Mesenchymal stem cell (in vitro differentiated cells and primary cell): ENCODE results near the gene SV2B.

Source experiments
- DNase-seq: peaks from one replicate; pipeline ENCODE4 v3.0.0-alpha.2; 2013
- H2AFZ ChIP-seq: one replicate; pipeline ENCODE4 v1.6.1; 2013; ENCODE audit warnings: low read depth, mild to moderate bottlenecking, control low read depth, inconsistent platforms, low read length, moderate library complexity
- H2AK5ac ChIP-seq: 2 replicates; pipeline ENCODE4 v1.6.1; 2013; ENCODE audit warnings: low read length, moderate library complexity, mild to moderate bottlenecking, inconsistent platforms; ENCODE audit not compliant: severe bottlenecking
- H2BK120ac ChIP-seq: one replicate; pipeline ENCODE4 v1.6.1; 2013; ENCODE audit warnings: low read depth, mild to moderate bottlenecking, inconsistent platforms, low read length, moderate library complexity
- H2BK12ac ChIP-seq, 2 experiments: one replicate each; pipeline ENCODE4 v1.6.1; 2013; ENCODE audit warnings: inconsistent platforms in 2 of 2, low read length in 2 of 2, mild to moderate bottlenecking in 2 of 2, moderate library complexity in 2 of 2, control low read depth in 1 of 2
- H2BK15ac ChIP-seq: one replicate; pipeline ENCODE4 v1.6.1; 2013; ENCODE audit warnings: mild to moderate bottlenecking, low read depth, inconsistent platforms; ENCODE audit not compliant: poor library complexity, severe bottlenecking
- H2BK5ac ChIP-seq: 2 replicates; pipeline ENCODE4 v1.6.1; 2013; ENCODE audit warnings: low read depth, mild to moderate bottlenecking, low read length, control low read depth, inconsistent platforms; ENCODE audit not compliant: poor library complexity, severe bottlenecking
- H3K14ac ChIP-seq, 2 experiments: one replicate each; pipeline ENCODE4 v1.6.1; 2013; ENCODE audit warnings: inconsistent platforms in 2 of 2, low read length in 2 of 2, control low read depth in 1 of 2, mild to moderate bottlenecking in 1 of 2, moderate library complexity in 1 of 2
- H3K18ac ChIP-seq, 2 experiments: one replicate each; pipeline ENCODE4 v1.6.1; 2013; ENCODE audit warnings: inconsistent platforms in 2 of 2, low read length in 2 of 2, control low read depth in 1 of 2, low read depth in 1 of 2, mild to moderate bottlenecking in 1 of 2
- H3K23ac ChIP-seq, 2 experiments: one replicate each; pipeline ENCODE4 v1.6.1; 2013; ENCODE audit warnings: inconsistent platforms in 2 of 2, low read length in 2 of 2, mild to moderate bottlenecking in 2 of 2, moderate library complexity in 2 of 2, control low read depth in 1 of 2
- H3K27ac ChIP-seq: 2 replicates; pipeline ENCODE4 v1.5.1; 2013; ENCODE audit warnings: mild to moderate bottlenecking, moderate library complexity, low read length, control low read depth, inconsistent platforms; ENCODE audit not compliant: poor library complexity, severe bottlenecking
- H3K27me3 ChIP-seq, 2 experiments: 2 replicates each; pipeline versions ENCODE4 v1.6.1 to v1.7.0; 2013; ENCODE audit warnings: low read length in 2 of 2, mild to moderate bottlenecking in 2 of 2, moderate library complexity in 2 of 2, control low read depth in 1 of 2, inconsistent platforms in 1 of 2; ENCODE audit not compliant: control insufficient read depth in 1 of 2, insufficient read depth in 1 of 2
- H3K36me3 ChIP-seq, 2 experiments: 2 replicates each; pipeline versions ENCODE4 v1.6.1 to v1.7.0; 2013; ENCODE audit warnings: low read length in 2 of 2, control low read depth in 1 of 2, inconsistent platforms in 1 of 2, low read depth in 1 of 2, mild to moderate bottlenecking in 1 of 2; ENCODE audit not compliant: insufficient read depth in 2 of 2, control insufficient read depth in 1 of 2
- H3K4ac ChIP-seq, 2 experiments: one replicate each; pipeline ENCODE4 v1.6.1; 2013; ENCODE audit warnings: inconsistent platforms in 2 of 2, low read length in 2 of 2, mild to moderate bottlenecking in 2 of 2, moderate library complexity in 2 of 2, control low read depth in 1 of 2, low read depth in 1 of 2
- H3K4me1 ChIP-seq: 2 replicates; pipeline ENCODE4 v1.6.1; 2013; ENCODE audit warnings: low read depth, low read length, control low read depth; ENCODE audit not compliant: control insufficient read depth, insufficient read depth
- H3K4me2 ChIP-seq: 2 replicates; pipeline ENCODE4 v1.6.1; 2013; ENCODE audit warnings: low read length, mild to moderate bottlenecking, inconsistent platforms; ENCODE audit not compliant: poor library complexity, severe bottlenecking
- H3K4me3 ChIP-seq, 2 experiments: 2 replicates each; pipeline versions ENCODE4 v1.5.1 to v1.7.0; 2013; ENCODE audit warnings: low read length in 2 of 2, mild to moderate bottlenecking in 2 of 2, control low read depth in 1 of 2, low read depth in 1 of 2; ENCODE audit not compliant: insufficient read depth in 1 of 2
- H3K79me1 ChIP-seq: replicated peaks from 2 replicates; pipeline ENCODE4 v1.6.1; 2013; ENCODE audit warnings: mild to moderate bottlenecking, control low read depth, low read length, inconsistent platforms; ENCODE audit not compliant: poor library complexity, severe bottlenecking
- H3K9ac ChIP-seq: 2 replicates; pipeline ENCODE4 v1.7.0; 2013; ENCODE audit warnings: mild to moderate bottlenecking, low read length, moderate library complexity
- H3K9me3 ChIP-seq: 2 replicates; pipeline ENCODE4 v1.7.0; 2013; ENCODE audit warnings: mild to moderate bottlenecking, low read length; ENCODE audit not compliant: control insufficient read depth
- H4K8ac ChIP-seq: one replicate; pipeline ENCODE4 v1.6.1; 2013; ENCODE audit warnings: inconsistent platforms, mild to moderate bottlenecking, low read length, moderate library complexity
- H4K91ac ChIP-seq: one replicate; pipeline ENCODE4 v1.6.1; 2013; ENCODE audit warnings: mild to moderate bottlenecking, low read length, inconsistent platforms
- WGBS: methylation state at CpG from one replicate; pipeline ENCODE4 v1.1.7; 2013; ENCODE audit warnings: mixed read lengths; 5-methylcytosine and 5-hydroxymethylcytosine counted together

SV2B gene

GRCh38 chr15:91289324-91289723 lies 189.3 kb downstream of the SV2B start:
- WGBS, result 87% methylated on average over 1 of the region's 1 CpG
- no peak overlapping the region for H3K9ac ChIP-seq
- H3K4me2 ChIP-seq, result no peak overlapping the region
- no peak overlapping the region for H2BK15ac ChIP-seq
- no peak overlapping the region for H4K8ac ChIP-seq
- H2AK5ac ChIP-seq, result no peak overlapping the region
- no peaks in the 10 kb centered on the region for H3K36me3 ChIP-seq
- no peak for DNase-seq
- no peak overlapping the region for H4K91ac ChIP-seq
- H3K27me3 ChIP-seq, result peaks cover 0 to 18% of the 10 kb centered on the region in 2 experiments
- H3K14ac ChIP-seq, result no peak overlapping the region
- H2BK120ac ChIP-seq, result no peak overlapping the region
- no peak overlapping the region for H3K27ac ChIP-seq
- H3K23ac ChIP-seq, result no peak overlapping the region
- H2BK12ac ChIP-seq, result no peak overlapping the region
- no peak overlapping the region for H2BK5ac ChIP-seq
- no peak overlapping the region for H3K4ac ChIP-seq
- no peak overlapping the region for H3K18ac ChIP-seq
- no peaks in the 10 kb centered on the region for H3K79me1 ChIP-seq
- no peaks in the 10 kb centered on the region for H3K9me3 ChIP-seq
- H3K4me1 ChIP-seq, result no peaks in the 10 kb centered on the region
- no peak overlapping the region for H3K4me3 ChIP-seq
- no peak overlapping the region for H2AFZ ChIP-seq

- H3K18ac ChIP-seq, result no peak overlapping the region
- peaks cover 0 to 23% of the 10 kb centered on the region in 2 experiments for H3K27me3 ChIP-seq
- H3K9me3 ChIP-seq, result no peaks in the 10 kb centered on the region
- no peak overlapping the region for H2AK5ac ChIP-seq
- no peaks in the 10 kb centered on the region for H3K79me1 ChIP-seq
- H3K4me3 ChIP-seq, result no peak overlapping the region
- H3K9ac ChIP-seq, result no peak overlapping the region
- no peak overlapping the region for H2AFZ ChIP-seq
- H3K27ac ChIP-seq, result no peak overlapping the region
- H3K4ac ChIP-seq, result no peak overlapping the region
- no peak overlapping the region for H2BK5ac ChIP-seq
- DNase-seq, result no peak
- H2BK15ac ChIP-seq, result no peak overlapping the region
- H3K4me1 ChIP-seq, result no peaks in the 10 kb centered on the region
- H4K91ac ChIP-seq, result no peak overlapping the region
- H3K36me3 ChIP-seq, result no peaks in the 10 kb centered on the region
- H3K4me2 ChIP-seq, result no peak overlapping the region
- H3K23ac ChIP-seq, result no peak overlapping the region
- no peak overlapping the region for H2BK12ac ChIP-seq
- no peak overlapping the region for H3K14ac ChIP-seq
- WGBS, result 100% methylated on average over 1 of the region's 6 CpGs
- no peak overlapping the region for H4K8ac ChIP-seq
- no peak overlapping the region for H2BK120ac ChIP-seq
These were observed 190.5 kb downstream of the SV2B start for GRCh38 chr15:91290553-91290952.

GRCh38 chr15:91291673-91292072 lies 191.6 kb downstream of the SV2B start:
- Histone ChIP-seq H3K4ac (no peak overlapping the region), H3K9me3 (no peaks in the 10 kb centered on the region), H3K4me2 (no peak overlapping the region), H2BK12ac (no peak overlapping the region), H3K27ac (no peak overlapping the region), H2AK5ac (no peak overlapping the region), H3K4me1 (no peaks in the 10 kb centered on the region), H4K8ac (no peak overlapping the region), H2AFZ (no peak overlapping the region), H3K27me3 (peaks cover 0 to 34% of the 10 kb centered on the region in 2 experiments), H3K4me3 (peak overlapping the region in 1 of 2 experiments; percentile 18), H2BK15ac (no peak overlapping the region), H3K9ac (no peak overlapping the region), H2BK120ac (no peak overlapping the region), H3K36me3 (no peaks in the 10 kb centered on the region), H3K14ac (no peak overlapping the region), H2BK5ac (no peak overlapping the region), H3K23ac (no peak overlapping the region), H3K79me1 (no peaks in the 10 kb centered on the region), H3K18ac (no peak overlapping the region), H4K91ac (no peak overlapping the region)
- DNase-seq, result no peak
- whole genome bisulfite sequencing, result 61% methylated on average over 3 of the region's 3 CpGs

GRCh38 chr15:91294344-91294743 lies 194.3 kb downstream of the SV2B start:
- H4K91ac ChIP-seq, result no peak overlapping the region
- no peak for DNase-seq
- no CpG with 5 or more reads among the region's 1 CpG for WGBS
- no peak overlapping the region for H2AFZ ChIP-seq
- no peak overlapping the region for H3K18ac ChIP-seq
- H3K79me1 ChIP-seq, result no peaks in the 10 kb centered on the region
- H3K27ac ChIP-seq, result no peak overlapping the region
- H3K4me2 ChIP-seq, result no peak overlapping the region
- H3K4me3 ChIP-seq, result no peak overlapping the region
- no peak overlapping the region for H3K23ac ChIP-seq
- H3K9me3 ChIP-seq, result no peaks in the 10 kb centered on the region
- no peak overlapping the region for H2BK15ac ChIP-seq
- no peak overlapping the region for H2BK12ac ChIP-seq
- no peak overlapping the region for H2BK120ac ChIP-seq
- H3K14ac ChIP-seq, result no peak overlapping the region
- no peak overlapping the region for H3K9ac ChIP-seq
- no peaks in the 10 kb centered on the region for H3K36me3 ChIP-seq
- peaks cover 0 to 27% of the 10 kb centered on the region in 2 experiments for H3K27me3 ChIP-seq
- no peak overlapping the region for H2BK5ac ChIP-seq
- H3K4ac ChIP-seq, result no peak overlapping the region
- H3K4me1 ChIP-seq, result no peaks in the 10 kb centered on the region
- no peak overlapping the region for H4K8ac ChIP-seq
- H2AK5ac ChIP-seq, result no peak overlapping the region
